K562 (cell line): ENCODE results near the gene INTS6. TPM values are rescaled to one million over a fixed set of nuclear protein-coding genes. Genes with fewer than 3 reads are reported as not detected.

Experiments
- ATF1 ChIP-seq, 2 experiments: fragments of 450-650 bp in 1 of 2; IDR thresholded peaks; 2 replicates each; pipeline ENCODE4 v1.6.1; 2016; ENCODE audit warnings: missing compliant biosample characterization in 1 of 2, missing genetic modification characterization in 1 of 2
- ATF3 ChIP-seq, 2 experiments: fragments of 450-650 bp in 1 of 2; sonication (generic) in 1 of 2; formaldehyde crosslinking in 1 of 2; IDR thresholded peaks in 1 of 2; conservative IDR thresholded peaks in 1 of 2; 2 replicates each; pipeline versions ENCODE4 v1.6.1 to v1.8.1; 2016 to 2023; ENCODE audit warnings: mild to moderate bottlenecking in 2 of 2, moderate library complexity in 2 of 2, inconsistent platforms in 1 of 2, missing genetic modification reagents in 1 of 2
- FIP1L1 ChIP-seq: fragments of 200-400 bp; formaldehyde crosslinking; IDR thresholded peaks from 2 replicates; pipeline ENCODE4 v1.6.1; 2018; ENCODE audit warnings: mild to moderate bottlenecking, low read depth, low read length; ENCODE audit not compliant: poor library complexity, severe bottlenecking
- GABPB1 ChIP-seq: sonication (generic); formaldehyde crosslinking; IDR thresholded peaks from 2 replicates; pipeline ENCODE4 v1.8.0; 2022; ENCODE audit warnings: mild to moderate bottlenecking, missing genetic modification reagents
- GTF2B ChIP-seq: IDR thresholded peaks from 2 replicates; pipeline ENCODE4 v1.6.1; 2011; ENCODE audit not compliant: insufficient read length; ENCODE audit errors: extremely low read depth
- GTF2E2 ChIP-seq: fragments of 200-800 bp; sonication (Bioruptor generic); IDR thresholded peaks from 2 replicates; pipeline ENCODE4 v1.6.1; 2016; ENCODE audit warnings: missing genetic modification characterization, missing compliant biosample characterization
- MYNN ChIP-seq, 2 experiments: sonication (generic); formaldehyde crosslinking in 1 of 2; IDR thresholded peaks; 2 replicates each; pipeline versions ENCODE4 v1.5.0 to v1.6.1; 2016 to 2020; ENCODE audit warnings: antibody characterized with exemption in 1 of 2, missing genetic modification reagents in 1 of 2
- NFYB ChIP-seq: IDR thresholded peaks from 2 replicates; pipeline ENCODE4 v1.6.1; 2011; ENCODE audit warnings: mild to moderate bottlenecking, moderate library complexity; ENCODE audit not compliant: insufficient read length; ENCODE audit errors: extremely low read depth
- RBM22 ChIP-seq: fragments of 200-400 bp; formaldehyde crosslinking; IDR thresholded peaks from 2 replicates; pipeline ENCODE4 v1.6.1; 2018; ENCODE audit warnings: low read length, low read depth; ENCODE audit not compliant: poor library complexity, severe bottlenecking
- RBM25 ChIP-seq: fragments of 200-400 bp; formaldehyde crosslinking; IDR thresholded peaks from 2 replicates; pipeline ENCODE4 v1.6.1; 2018; ENCODE audit warnings: low read length, low read depth, moderate library complexity; ENCODE audit not compliant: severe bottlenecking
- SIN3A ChIP-seq, 2 experiments: fragments of 150-350 bp in 1 of 2; IDR thresholded peaks; 2 replicates each; pipeline ENCODE4 v1.6.1; 2011 to 2016; ENCODE audit warnings: borderline replicate concordance in 2 of 2, low read depth in 2 of 2, low read length in 2 of 2, mild to moderate bottlenecking in 2 of 2, moderate library complexity in 2 of 2; ENCODE audit not compliant: control insufficient read depth in 1 of 2
- SP1 ChIP-seq: sonication (generic); formaldehyde crosslinking; IDR thresholded peaks from 2 replicates; pipeline ENCODE4 v1.8.1; 2022; ENCODE audit warnings: mild to moderate bottlenecking, missing genetic modification reagents
- STAT6 ChIP-seq: sonication (generic); formaldehyde crosslinking; IDR thresholded peaks from 2 replicates; pipeline ENCODE4 v1.8.1; 2023; ENCODE audit warnings: mild to moderate bottlenecking, missing genetic modification reagents
- polyA plus RNA-seq, 8 experiments: library from polyadenylated mRNA; depleted of rRNA in 4 of 8; stranded (reverse) in 5 of 8; unstranded in 3 of 8; fragments of >200 nt; fragmentation: Nextera tagmentation in 2 of 8; fragmentation: Illumina TruSeq in 1 of 8; extraction: Ambion mirVana in 2 of 8; extraction: Trizol in 1 of 8; gene quantifications; 2 replicates each; pipeline versions ENCODE4 v1.2.1 to v1.2.3, GENCODE V29; 2011 to 2014; ENCODE audit warnings: inconsistent platforms in 1 of 8, missing spikeins in 1 of 8
- total RNA-seq, 7 experiments: library from RNA; depleted of rRNA in 6 of 7; stranded (reverse); fragments of >200 nt in 6 of 7; fragmentation: Illumina TruSeq in 2 of 7; extraction: Trizol in 2 of 7; gene quantifications; 2 replicates each; pipeline versions ENCODE4 v1.2.1 to v1.2.3, GENCODE V29; 2011 to 2021; ENCODE audit warnings: low replicate concordance in 1 of 7
- TF ChIP-seq, protein P1 (sequence below): fragments of 450-650 bp; formaldehyde crosslinking; IDR thresholded peaks from 2 replicates; pipeline ENCODE4 v1.4.0; 2022; ENCODE audit warnings: missing genetic modification characterization

INTS6 gene
- total and polyA plus RNA-seq, 9 of the 15 experiments (the other 6 are each of a cell fraction or from before 2014, with no cell fraction given) = 3.7 to 29.8 (median 16.1) TPM

- TF ChIP-seq GTF2E2 (tag) (peak; percentile 84), GTF2B (peak; percentile 84), MYNN (IDR thresholded peaks at IDR 0.05) (peak; percentile 45; the same call in 1 of the 2 replicates), MYNN (CRISPR knock-in tag; IDR thresholded peaks at IDR 0.05) (no peak), RBM25 (no peak), SP1 (CRISPR knock-in tag) (peak; percentile 93), STAT6 (CRISPR knock-in tag) (no peak), ATF1 (CRISPR knock-in tag; IDR thresholded peaks at IDR 0.05) (no peak), ATF1 (tag; IDR thresholded peaks at IDR 0.05) (0 out of 2 replicates have a peak, but pooled peaks have one; percentile 28), RBM22 (peak; percentile 96), GABPB1 (CRISPR knock-in tag) (peak; percentile 70; the same call in 1 of the 2 replicates), ATF3 (IDR thresholded peaks at IDR 0.05) (no peak), ATF3 (CRISPR knock-in tag; conservative IDR thresholded peaks at IDR 0.05) (0 out of 2 replicates have a peak, but pooled peaks have one; percentile 17), SIN3A (IDR thresholded peaks at IDR 0.05; ENCODE audit: borderline replicate concordance in 2 of 2, control insufficient read depth in 1 of 2, low read depth in 2 of 2, low read length in 2 of 2) (peak in 1 of 2 experiments; percentile 24; a peak in 1 of 4 replicates), FIP1L1 (peak; percentile 83), NFYB (peak; percentile 58)
- TF ChIP-seq, protein P1, sequence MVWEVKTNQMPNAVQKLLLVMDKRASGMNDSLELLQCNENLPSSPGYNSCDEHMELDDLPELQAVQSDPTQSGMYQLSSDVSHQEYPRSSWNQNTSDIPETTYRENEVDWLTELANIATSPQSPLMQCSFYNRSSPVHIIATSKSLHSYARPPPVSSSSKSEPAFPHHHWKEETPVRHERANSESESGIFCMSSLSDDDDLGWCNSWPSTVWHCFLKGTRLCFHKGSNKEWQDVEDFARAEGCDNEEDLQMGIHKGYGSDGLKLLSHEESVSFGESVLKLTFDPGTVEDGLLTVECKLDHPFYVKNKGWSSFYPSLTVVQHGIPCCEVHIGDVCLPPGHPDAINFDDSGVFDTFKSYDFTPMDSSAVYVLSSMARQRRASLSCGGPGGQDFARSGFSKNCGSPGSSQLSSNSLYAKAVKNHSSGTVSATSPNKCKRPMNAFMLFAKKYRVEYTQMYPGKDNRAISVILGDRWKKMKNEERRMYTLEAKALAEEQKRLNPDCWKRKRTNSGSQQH (CRISPR knock-in tag) = peak; percentile 33; the same call in 1 of the 2 replicates
Measured at GRCh38 chr13:51452361-51453206, at the start of gene INTS6 (continued).
